K562 (cell line): ENCODE data around the gene SLC25A10. TPM values are rescaled to one million over a fixed set of nuclear protein-coding genes. Genes with fewer than 3 reads are reported as not detected.

Experiments
- CHD7 ChIP-seq: fragments of 200-600 bp; sonication (generic); IDR thresholded peaks from one replicate; pipeline ENCODE4 v1.6.1; 2012; ENCODE audit warnings: mild to moderate bottlenecking, low read depth, low read length, inconsistent platforms
- FOXA1 ChIP-seq: fragments of 450-650 bp; IDR thresholded peaks from 2 replicates; pipeline ENCODE4 v1.6.1; 2016; ENCODE audit warnings: mild to moderate bottlenecking, borderline replicate concordance
- HDAC2 ChIP-seq: fragments of 450-650 bp; IDR thresholded peaks from 2 replicates; pipeline ENCODE4 v1.6.1; 2016; ENCODE audit warnings: mild to moderate bottlenecking
- HMBOX1 ChIP-seq: sonication (generic); IDR thresholded peaks from 2 replicates; pipeline ENCODE4 v1.6.1; 2016
- PHB2 ChIP-seq: fragments of 450-650 bp; IDR thresholded peaks from 2 replicates; pipeline ENCODE4 v1.6.1; 2017; ENCODE audit warnings: low read depth
- POLR3G ChIP-seq: IDR thresholded peaks from 2 replicates; pipeline ENCODE4 v1.6.1; 2011; ENCODE audit not compliant: insufficient read length, insufficient replicate concordance; ENCODE audit errors: extremely low read depth
- PPARD ChIP-seq: fragments of 250-450 bp; sonication (Bioruptor Pico); IDR thresholded peaks from 2 replicates; pipeline ENCODE4 v1.8.0; 2022; ENCODE audit warnings: inconsistent platforms, mild to moderate bottlenecking, moderate library complexity
- RAD21 ChIP-seq, 2 experiments: fragments of 250-450 bp in 1 of 2; fragments of 450-650 bp in 1 of 2; sonication (Bioruptor Pico) in 1 of 2; formaldehyde crosslinking in 1 of 2; IDR thresholded peaks in 1 of 2; conservative IDR thresholded peaks in 1 of 2; 2 replicates each; pipeline versions ENCODE4 v1.4.0 to v1.8.0; 2020 to 2022; ENCODE audit warnings: mild to moderate bottlenecking in 2 of 2, moderate library complexity in 1 of 2
- RBM34 ChIP-seq: fragments of 200-400 bp; formaldehyde crosslinking; IDR thresholded peaks from 2 replicates; pipeline ENCODE4 v1.6.1; 2018; ENCODE audit warnings: low read length, borderline replicate concordance; ENCODE audit not compliant: insufficient read depth
- RHOXF2B ChIP-seq: fragments of 250-450 bp; sonication (Bioruptor Pico); conservative IDR thresholded peaks from 2 replicates; pipeline ENCODE4 v1.5.1; 2021
- SRSF1 ChIP-seq: fragments of 200-400 bp; formaldehyde crosslinking; IDR thresholded peaks from 2 replicates; pipeline ENCODE4 v1.6.1; 2017; ENCODE audit warnings: mild to moderate bottlenecking, low read depth, low read length, moderate library complexity
- ZNF217 ChIP-seq: sonication (generic); formaldehyde crosslinking; IDR thresholded peaks from 2 replicates; pipeline ENCODE4 v1.8.0; 2022; ENCODE audit warnings: mild to moderate bottlenecking, missing genetic modification reagents
- ZNF239 ChIP-seq: fragments of 250-450 bp; sonication (Bioruptor Pico); IDR thresholded peaks from 2 replicates; pipeline ENCODE4 v1.4.0; 2020; ENCODE audit warnings: mild to moderate bottlenecking
- ZNF316 ChIP-seq: fragments of 450-650 bp; IDR thresholded peaks from 2 replicates; pipeline ENCODE4 v1.6.1; 2016
- ZNF717 ChIP-seq: fragments of 250-450 bp; sonication (Bioruptor Pico); IDR thresholded peaks from 2 replicates; pipeline ENCODE4 v1.5.0; 2021
- polyA plus RNA-seq, 8 experiments: library from polyadenylated mRNA; depleted of rRNA in 4 of 8; stranded (reverse) in 5 of 8; unstranded in 3 of 8; fragments of >200 nt; fragmentation: Nextera tagmentation in 2 of 8; fragmentation: Illumina TruSeq in 1 of 8; extraction: Ambion mirVana in 2 of 8; extraction: Trizol in 1 of 8; gene quantifications; 2 replicates each; pipeline versions ENCODE4 v1.2.1 to v1.2.3, GENCODE V29; 2011 to 2014; ENCODE audit warnings: inconsistent platforms in 1 of 8, missing spikeins in 1 of 8
- total RNA-seq, 7 experiments: library from RNA; depleted of rRNA in 6 of 7; stranded (reverse); fragments of >200 nt in 6 of 7; fragmentation: Illumina TruSeq in 2 of 7; extraction: Trizol in 2 of 7; gene quantifications; 2 replicates each; pipeline versions ENCODE4 v1.2.1 to v1.2.3, GENCODE V29; 2011 to 2021; ENCODE audit warnings: low replicate concordance in 1 of 7

SLC25A10 gene
- total and polyA plus RNA-seq, 9 of the 15 experiments (the other 6 are each of a cell fraction or from before 2014, with no cell fraction given): 0.10 to 85.6 (median 34.3) TPM

- TF ChIP-seq HMBOX1 (no peak), HDAC2 (no peak), CHD7 (no peak), PHB2 (no peak), RBM34 (no peak), POLR3G (no peak), SRSF1 (no peak), FOXA1 (no peak), RHOXF2B (CRISPR knock-in tag) (no peak), ZNF316 (no peak), PPARD (CRISPR knock-in tag) (no peak), ZNF717 (CRISPR knock-in tag) (no peak), ZNF217 (no peak), ZNF239 (no peak), RAD21 (CRISPR knock-in tag; conservative IDR thresholded peaks at IDR 0.05 in 1 of 2, IDR thresholded peaks at IDR 0.05 in 1 of 2) (no peak)
These were observed at the start of gene SLC25A10 (continued) for GRCh38 chr17:81711814-81712467.
